HG02610 (cell line): ENCODE measurements around the gene SESTD1.

ENCODE experiments used
- ATAC-seq: cut with Tn5 transposase; IDR thresholded peaks from one replicate; pipeline ENCODE4 v1.9.1; 2021; ENCODE audit warnings: mild to moderate bottlenecking, moderate library complexity; ENCODE audit not compliant: unreplicated experiment

Gene SESTD1

GRCh38 chr2:179195141-179195540 lies 69.5 kb downstream of the SESTD1 start:
- no peak for ATAC-seq

GRCh38 chr2:179193759-179194394 lies 70.8 kb downstream of the SESTD1 start:
- no peak for ATAC-seq

- ATAC-seq = no peak
Measured at GRCh38 chr2:179191110-179191509, 73.5 kb downstream of the SESTD1 start.

DNA sequence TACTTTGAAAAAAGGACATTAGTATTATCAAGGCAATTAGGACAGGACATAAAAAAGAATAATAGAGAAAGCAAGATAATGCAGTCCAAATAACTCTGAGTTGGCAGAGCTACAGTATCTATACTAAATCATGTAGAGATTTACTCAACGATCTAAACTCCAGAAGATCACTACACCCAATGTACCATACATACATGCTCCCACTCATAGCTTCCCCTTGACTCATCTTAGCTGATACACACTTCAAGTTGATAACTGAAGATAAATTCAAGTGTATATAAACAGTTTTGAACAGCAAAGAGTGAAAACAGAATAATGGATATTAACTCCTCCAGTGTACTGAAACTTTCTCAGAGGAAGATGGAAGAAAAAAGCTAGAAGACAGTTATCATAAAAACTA lies 78.5 kb downstream of the SESTD1 start:
- ATAC-seq = no peak

DNA sequence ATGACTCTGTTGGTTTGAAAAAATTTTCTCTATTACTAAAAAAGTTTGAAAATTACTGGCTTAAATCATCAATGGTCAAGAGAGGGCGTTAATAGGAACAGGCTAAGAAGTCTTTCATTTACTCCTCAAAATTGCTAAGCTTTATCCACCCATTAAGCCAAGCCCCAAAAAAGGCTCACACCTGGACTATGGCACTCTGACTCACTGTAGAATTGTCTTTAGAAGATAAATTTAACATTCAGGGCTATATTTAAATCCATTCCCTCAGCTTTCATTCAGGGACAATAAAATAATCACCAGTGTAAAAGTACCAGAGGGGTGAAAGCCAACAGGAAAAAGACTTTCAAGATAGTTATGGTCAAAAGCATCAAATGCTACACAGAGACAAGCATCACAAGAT lies 80.0 kb downstream of the SESTD1 start:
- no peak for ATAC-seq

- peak; percentile 81 for ATAC-seq
Measured at GRCh38 chr2:179181002-179181401, 83.6 kb downstream of the SESTD1 start.

DNA sequence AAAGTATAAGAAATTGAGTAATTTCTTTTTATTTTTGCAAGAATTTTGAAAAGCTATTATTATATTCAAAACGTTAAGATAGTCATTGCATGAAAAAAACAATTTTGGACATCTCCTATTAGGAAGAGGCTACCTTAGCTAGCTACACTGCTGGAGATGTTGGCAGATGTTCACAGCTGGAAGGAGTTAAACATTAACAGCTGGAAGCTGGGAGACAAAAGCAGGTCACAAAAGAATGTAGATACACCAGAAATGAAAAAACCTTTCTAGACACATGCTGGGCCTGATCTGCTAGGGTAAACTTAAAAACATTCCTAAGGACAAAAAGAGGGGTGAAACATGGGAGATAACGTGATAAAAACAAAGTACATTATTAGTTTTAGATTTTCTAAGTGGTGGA lies 84.4 kb downstream of the SESTD1 start:
- ATAC-seq = no peak

GRCh38 chr2:179179719-179180118 lies 84.9 kb downstream of the SESTD1 start:
- ATAC-seq = no peak

GRCh38 chr2:179177694-179178093 lies 86.9 kb downstream of the SESTD1 start:
- no peak for ATAC-seq

DNA sequence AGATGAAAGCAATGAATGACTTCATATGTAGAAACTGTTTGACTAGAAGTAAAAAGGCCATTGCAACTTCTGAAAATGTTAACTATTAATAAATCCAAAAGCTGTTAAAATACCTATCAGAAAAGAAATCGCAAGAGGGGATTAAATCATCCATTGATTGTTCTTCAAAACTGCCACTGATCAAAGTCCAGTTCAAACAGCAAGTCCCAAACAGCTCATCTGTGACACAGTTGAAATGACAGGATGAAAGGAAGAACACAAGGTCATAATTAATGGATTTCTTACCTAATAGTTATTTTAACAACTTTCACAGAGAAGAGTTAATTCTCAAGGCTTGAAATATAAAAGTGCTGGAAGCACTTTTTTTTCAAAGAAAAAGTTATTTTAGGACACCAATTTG lies 90.4 kb downstream of the SESTD1 start:
- no peak for ATAC-seq

- no peak for ATAC-seq
Measured at GRCh38 chr2:179172894-179173293, 91.7 kb downstream of the SESTD1 start.

- ATAC-seq = no peak
Measured at GRCh38 chr2:179171371-179171770, 93.3 kb downstream of the SESTD1 start.

- ATAC-seq = no peak
Measured at GRCh38 chr2:179170901-179171300, 93.7 kb downstream of the SESTD1 start.

DNA sequence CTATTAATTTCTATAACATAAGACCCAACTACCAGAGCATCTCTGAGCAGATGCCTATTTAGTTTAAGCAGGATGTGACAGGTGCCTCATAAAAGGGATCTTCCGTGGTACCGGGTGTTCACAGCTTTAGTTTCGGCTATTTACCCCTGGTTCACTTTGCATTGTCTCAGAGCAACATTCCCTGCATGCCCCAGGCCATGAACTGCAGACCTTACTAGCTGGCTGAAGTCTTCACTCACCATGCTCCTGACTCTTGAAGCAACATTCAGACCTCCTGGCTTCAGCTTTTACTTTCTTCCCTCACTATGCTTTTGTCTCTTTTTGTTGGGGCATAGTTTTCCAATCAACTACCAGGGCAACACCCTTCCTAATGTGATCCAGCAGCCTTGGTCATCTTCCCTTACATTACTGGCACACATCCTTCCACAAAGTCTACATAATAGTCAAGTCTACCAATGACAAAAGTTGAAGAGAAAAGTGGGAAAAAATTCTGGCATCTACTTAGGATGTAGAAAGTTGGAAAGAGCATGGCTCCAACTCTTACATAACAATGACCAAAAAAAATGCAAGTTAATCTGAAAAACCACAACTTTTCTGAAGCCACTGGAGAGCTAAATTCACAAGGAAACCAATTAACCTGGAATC lies 99.2 kb downstream of the SESTD1 start:
- ATAC-seq = no peak

- no peak for ATAC-seq
Measured at GRCh38 chr2:179141206-179141605, 123.4 kb downstream of the SESTD1 start.

DNA sequence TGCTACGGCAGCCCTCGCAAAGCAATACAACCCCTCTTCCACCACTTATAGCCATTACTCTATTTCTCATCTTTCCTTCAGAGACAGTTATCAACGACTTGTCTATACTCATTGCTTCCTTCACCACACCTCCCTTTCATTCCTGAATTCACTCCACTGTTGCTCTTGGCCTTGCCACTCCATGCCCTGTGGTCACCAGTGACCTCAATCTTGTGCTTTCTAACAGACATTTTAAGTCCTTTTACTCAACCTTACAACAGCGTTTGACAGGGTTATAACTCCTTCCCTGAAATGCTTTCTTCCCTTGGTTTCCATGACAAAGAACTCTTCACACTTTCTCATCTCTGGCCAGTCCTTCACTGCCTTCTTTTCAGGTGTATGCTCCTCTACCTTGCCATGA lies 124.1 kb downstream of the SESTD1 start:
- no peak for ATAC-seq

DNA sequence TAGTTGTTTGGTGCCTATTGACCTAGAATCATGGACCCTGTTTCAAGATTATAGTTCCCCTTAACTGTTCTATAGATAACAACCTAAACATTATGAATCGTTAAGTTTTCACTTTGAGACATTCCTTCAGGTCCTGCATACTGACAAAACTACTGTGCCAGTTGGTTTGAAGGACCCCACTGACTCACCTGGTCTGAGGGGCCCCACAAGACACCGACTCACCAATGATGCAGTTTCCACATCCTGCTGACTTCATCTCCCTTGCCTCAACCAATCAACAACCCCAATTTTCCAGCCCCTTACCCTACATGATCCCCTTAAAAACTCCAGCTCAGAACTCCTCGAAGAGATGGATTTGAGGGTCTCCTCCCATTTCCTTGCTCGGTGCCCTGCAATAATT lies 125.1 kb downstream of the SESTD1 start:
- ATAC-seq = no peak

DNA sequence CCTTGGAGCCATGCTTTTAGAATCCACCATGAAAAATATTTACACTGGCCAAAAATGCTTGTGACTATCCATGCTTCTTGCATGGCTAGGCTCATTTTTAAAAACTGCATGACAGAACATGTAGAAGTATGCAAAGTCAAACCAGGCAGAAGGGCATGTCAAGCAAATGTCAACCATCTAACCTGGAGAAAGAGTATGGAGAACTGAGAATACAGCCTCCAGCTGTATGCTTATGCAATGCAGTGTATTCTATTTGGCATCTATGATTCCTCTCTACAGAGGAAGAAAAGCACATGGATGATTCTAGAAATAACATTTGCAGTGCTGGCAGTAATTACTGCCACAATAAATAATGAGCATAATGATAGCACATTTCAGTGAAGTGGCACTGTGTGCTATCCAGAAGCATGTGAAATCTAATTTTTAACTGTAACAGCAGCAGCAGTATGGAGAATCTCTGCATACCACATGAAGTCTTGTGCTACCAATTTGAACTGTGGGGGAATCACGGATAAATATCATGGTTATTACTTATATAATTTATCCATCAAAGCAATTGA lies 127.4 kb downstream of the SESTD1 start:
- no peak for ATAC-seq

GRCh38 chr2:179133016-179133415 lies 131.6 kb downstream of the SESTD1 start:
- no peak for ATAC-seq

- no peak for ATAC-seq
Measured at GRCh38 chr2:179132076-179132475, 132.6 kb downstream of the SESTD1 start.

GRCh38 chr2:179130560-179130959 lies 134.1 kb downstream of the SESTD1 start:
- no peak for ATAC-seq

DNA sequence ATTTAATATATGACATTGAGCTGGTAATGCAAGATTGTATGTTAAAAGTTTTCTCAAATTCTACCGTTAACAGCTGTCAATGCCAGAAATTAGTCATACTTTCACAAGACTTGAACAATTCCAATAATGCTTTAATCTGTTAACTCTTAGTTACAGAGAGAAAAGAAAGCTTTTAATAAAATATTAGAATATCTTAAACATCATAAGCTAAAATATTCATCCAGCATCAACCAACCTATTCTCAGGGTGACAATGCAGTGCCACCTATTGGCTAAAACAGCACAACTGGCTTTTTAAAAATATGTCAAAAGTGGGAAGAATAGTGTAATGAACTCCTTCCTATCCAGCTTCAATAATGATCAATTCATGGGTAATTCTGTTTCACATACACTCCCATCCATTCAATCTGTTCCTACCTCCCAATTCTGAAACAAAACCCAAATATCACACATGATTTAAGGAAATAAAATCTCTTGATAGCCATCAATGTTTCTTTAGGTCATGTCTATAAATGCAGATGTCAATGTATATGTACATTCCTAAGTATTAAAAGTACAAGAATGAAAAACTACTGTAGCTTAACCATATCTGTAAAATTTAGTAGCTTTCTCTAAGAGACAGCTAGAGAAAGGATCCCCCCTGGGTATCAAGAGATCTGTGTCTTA lies 134.9 kb downstream of the SESTD1 start:
- peak; percentile 56 for ATAC-seq
